ENCODE results near the gene STARD13. TPM values are rescaled to one million over a fixed set of nuclear protein-coding genes. Genes with fewer than 3 reads are reported as not detected.
A peak's percentile ranks its signal among the peaks of the same experiment; 100 is the strongest.

The STARD13 gene
- total and polyA plus RNA-seq, 12 donors, result 7.1 to 38.3 (median 27.8) TPM

GRCh38 chr13:33299626-33300025 is 14.1 kb upstream of the STARD13 start:
- Histone ChIP-seq H3K27ac (no peak overlapping the region), H3K9me3 (no peaks in the 10 kb centered on the region), H3K4me1 (no peaks in the 10 kb centered on the region), H3K4me3 (no peak overlapping the region), H3K36me3 (no peaks in the 10 kb centered on the region), H3K27me3 (no peaks in the 10 kb centered on the region)
- 88 to 90% methylated on average over 3 of the region's 3 CpGs for WGBS, 2 donors
- no peak for TF ChIP-seq CTCF (IDR thresholded peaks at IDR 0.05)
- ATAC-seq (no peak), DNase-seq (no peak)
- intact Hi-C loops (cut with DNase I), result no loop called here

GRCh38 chr13:33296793-33297425 is 11.4 kb upstream of the STARD13 start:
- intact Hi-C loops (cut with DNase I), result no loop called here
- Histone ChIP-seq H3K9me3 (no peaks in the 10 kb centered on the region), H3K4me1 (peaks cover 0 to 13% (median 0%) of the 10 kb centered on the region in 9 donors), H3K27me3 (no peaks in the 10 kb centered on the region), H3K36me3 (no peaks in the 10 kb centered on the region), H3K27ac (no peak overlapping the region), H3K4me3 (no peak overlapping the region)
- DNase-seq, result no peak
- no peak for ATAC-seq
- WGBS, 2 donors, result 91 to 93% methylated on average over 7 of the region's 7 CpGs
- no peak for TF ChIP-seq CTCF (IDR thresholded peaks at IDR 0.05)

- DNase-seq (no peak), ATAC-seq (peak in 4 of 8 donors; percentile 6 to 34 (median 26))
- Histone ChIP-seq H3K9me3 (no peaks in the 10 kb centered on the region), H3K4me1 (peaks cover 0 to 30% (median 12%) of the 10 kb centered on the region in 9 donors), H3K4me3 (peak overlapping the region in 6 of 10 donors; percentile 18 to 40 (median 33)), H3K27ac (peak overlapping the region in 1 of 10 donors; percentile 39), H3K36me3 (no peaks in the 10 kb centered on the region), H3K27me3 (no peaks in the 10 kb centered on the region)
- WGBS, 2 donors, result 65 to 82% methylated on average over 6 of the region's 6 CpGs
- intact Hi-C loops (cut with DNase I), result loop anchor here in 1 of 10 donors (5.0 kb wide), 1 partner anchor 55 kb away; no protein-coding TSS in a partner anchor
- TF ChIP-seq CTCF (IDR thresholded peaks at IDR 0.05), result no peak
These were observed 7.2 kb upstream of the STARD13 start for GRCh38 chr13:33292712-33293111.

- WGBS, 2 donors, result 75 to 79% methylated on average over 3 of the region's 3 CpGs
- H3K4me3 ChIP-seq, result no peak overlapping the region
- intact Hi-C loops (cut with DNase I), result loop anchor here in 1 of 10 donors (5.0 kb wide), 1 partner anchor 57 kb away; no protein-coding TSS in a partner anchor
- H3K4me1 ChIP-seq, result peaks cover 5 to 44% (median 21%) of the 10 kb centered on the region in 9 donors
- no peak for ATAC-seq
- TF ChIP-seq CTCF (IDR thresholded peaks at IDR 0.05), result no peak
- no peak for DNase-seq
- peak overlapping the region in 7 of 10 donors; percentile 12 to 64 (median 36) for H3K27ac ChIP-seq
- H3K9me3 ChIP-seq, result no peaks in the 10 kb centered on the region
- H3K36me3 ChIP-seq, result no peaks in the 10 kb centered on the region
- H3K27me3 ChIP-seq, result no peaks in the 10 kb centered on the region
These were observed 4.9 kb upstream of the STARD13 start for GRCh38 chr13:33290421-33290965.
